DOHH2 (cell line): ENCODE measurements around the gene CD109.
"Not testable (repeated sequence)": the region's sequence is repeated elsewhere in the genome, so short reads cannot be mapped to it uniquely, and the experiment has no call there.

Experiments
- H3F3A ChIP-seq: fragments of 200-600 bp; sonication (generic), shearing (Covaris generic); 2 replicates; pipeline ENCODE4 v1.6.0; 2016; ENCODE audit warnings: antibody characterized with exemption, mild to moderate bottlenecking; ENCODE audit not compliant: control insufficient read depth, insufficient read depth
- H3K27ac ChIP-seq: fragments of 200-600 bp; sonication (generic); 2 replicates; pipeline ENCODE4 v1.5.1; 2014; ENCODE audit warnings: low read depth, mild to moderate bottlenecking, low read length, moderate library complexity
- H3K27me3 ChIP-seq: fragments of 200-600 bp; sonication (generic); 2 replicates; pipeline ENCODE4 v1.6.1; 2014; ENCODE audit warnings: mild to moderate bottlenecking, low read length, mixed read lengths; ENCODE audit not compliant: control insufficient read depth
- H3K36me3 ChIP-seq: fragments of 200-600 bp; sonication (generic); 2 replicates; pipeline ENCODE4 v1.6.1; 2014; ENCODE audit warnings: mild to moderate bottlenecking, low read length, moderate library complexity, mixed read lengths; ENCODE audit not compliant: control insufficient read depth
- H3K4me1 ChIP-seq: fragments of 200-600 bp; sonication (generic); 2 replicates; pipeline ENCODE4 v1.6.1; 2014; ENCODE audit warnings: mild to moderate bottlenecking, low read length, mixed read lengths; ENCODE audit not compliant: control insufficient read depth
- H3K4me2 ChIP-seq: fragments of 200-600 bp; sonication (generic); 2 replicates; pipeline ENCODE4 v1.6.0; 2014; ENCODE audit warnings: mild to moderate bottlenecking, low read length, moderate library complexity
- H3K4me3 ChIP-seq: fragments of 200-600 bp; sonication (generic); 2 replicates; pipeline ENCODE4 v1.5.1; 2014; ENCODE audit warnings: mild to moderate bottlenecking, low read length, mixed read lengths
- H3K79me2 ChIP-seq: fragments of 200-600 bp; sonication (generic); 2 replicates; pipeline ENCODE4 v1.6.1; 2014; ENCODE audit warnings: mild to moderate bottlenecking, low read length, mixed read lengths; ENCODE audit not compliant: control insufficient read depth
- H3K9me2 ChIP-seq: fragments of 200-600 bp; sonication (generic); replicated peaks from 2 replicates; pipeline ENCODE4 v1.6.1; 2014; ENCODE audit warnings: mild to moderate bottlenecking, low read length, mixed read lengths; ENCODE audit not compliant: control insufficient read depth
- H3K9me3 ChIP-seq: fragments of 200-600 bp; sonication (generic); 2 replicates; pipeline ENCODE4 v1.6.1; 2014; ENCODE audit warnings: antibody characterized with exemption, low read length, mixed read lengths; ENCODE audit not compliant: control insufficient read depth, insufficient read depth
- H4K20me1 ChIP-seq: fragments of 200-600 bp; sonication (generic); 2 replicates; pipeline ENCODE4 v1.6.0; 2014; ENCODE audit warnings: low read depth, mild to moderate bottlenecking, antibody characterized with exemption, low read length, moderate library complexity; ENCODE audit not compliant: control insufficient read depth, insufficient read depth
- CTCF ChIP-seq: fragments of 200-600 bp; sonication (generic); IDR thresholded peaks from one replicate; pipeline ENCODE4 v1.5.1; 2014; ENCODE audit warnings: antibody characterized with exemption, mild to moderate bottlenecking, low read depth, low read length; ENCODE audit not compliant: poor library complexity, severe bottlenecking
- EZH2phosphoT487 ChIP-seq: fragments of 200-600 bp; sonication (generic); IDR thresholded peaks from 2 replicates; pipeline ENCODE4 v1.6.1; 2017; ENCODE audit warnings: borderline replicate concordance, mild to moderate bottlenecking, antibody characterized with exemption, low read length, moderate library complexity, mixed read lengths

Gene CD109

DNA sequence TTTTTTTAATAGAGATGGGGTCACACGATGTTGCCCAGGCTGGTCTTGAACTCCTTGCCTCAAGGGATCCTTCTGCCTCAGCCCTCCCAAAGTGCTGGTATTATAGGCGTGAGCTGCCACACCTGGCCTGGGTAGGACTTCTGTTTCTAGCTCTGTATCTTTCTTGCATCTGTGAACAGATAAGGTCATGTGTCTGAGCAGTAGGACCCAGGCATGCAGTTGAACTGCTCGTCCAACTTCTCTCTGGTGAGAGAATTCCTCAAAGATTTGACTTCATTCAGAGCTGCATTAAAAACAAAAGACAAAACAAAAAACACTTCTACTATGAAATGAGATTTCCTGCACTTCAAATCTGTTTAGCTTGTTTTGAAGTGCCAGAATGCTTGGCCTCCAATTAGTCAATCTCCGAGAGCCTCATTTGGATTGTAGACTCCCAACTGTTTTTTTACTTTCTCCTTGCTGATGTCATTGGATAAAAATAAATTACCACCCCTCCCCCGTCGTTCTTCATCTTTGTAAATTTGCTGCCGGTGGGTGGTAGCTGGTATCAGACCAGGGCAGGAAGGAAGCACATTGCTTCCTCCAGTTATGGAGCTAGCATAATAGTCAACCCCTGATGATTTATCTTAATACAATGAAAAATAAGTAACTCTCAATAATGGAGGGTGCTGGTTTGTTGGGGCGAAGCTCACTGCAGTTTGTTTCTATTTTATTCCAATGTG is 17.6 kb downstream of the CD109 start:
- no peaks in the 10 kb centered on the region for H3K9me2 ChIP-seq
- H3K4me2 ChIP-seq, result no peak overlapping the region
- H3K4me3 ChIP-seq, result no peak overlapping the region
- no peaks in the 10 kb centered on the region for H3K36me3 ChIP-seq
- H3K79me2 ChIP-seq, result no peaks in the 10 kb centered on the region
- no peaks in the 10 kb centered on the region for H3F3A ChIP-seq
- no peak for TF ChIP-seq EZH2phosphoT487
- TF ChIP-seq CTCF, result no peak
- no peaks in the 10 kb centered on the region for H4K20me1 ChIP-seq
- no peaks in the 10 kb centered on the region for H3K9me3 ChIP-seq
- H3K27ac ChIP-seq, result no peak overlapping the region
- no peaks in the 10 kb centered on the region for H3K4me1 ChIP-seq
- H3K27me3 ChIP-seq, result no peaks in the 10 kb centered on the region

DNA sequence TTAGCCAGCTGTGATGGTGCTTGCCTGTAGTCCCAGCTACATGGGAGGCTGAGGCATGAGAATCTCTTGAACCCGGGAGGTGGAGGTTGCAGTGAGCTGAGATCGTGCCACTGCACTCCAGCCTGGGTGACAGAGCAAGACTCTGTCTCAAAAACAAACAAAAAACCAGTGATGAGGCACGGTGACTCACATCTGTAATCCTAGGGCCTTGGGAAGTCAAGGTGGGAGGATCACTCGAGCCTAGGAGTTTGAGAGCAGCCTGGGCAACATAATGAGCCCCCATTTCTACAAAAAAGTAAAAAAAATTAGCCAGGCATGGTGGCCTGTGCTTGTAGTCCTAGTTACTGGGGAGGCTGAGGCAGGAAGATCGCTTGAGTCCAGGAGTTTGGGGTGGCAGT is 19.1 kb downstream of the CD109 start:
- H3K36me3 ChIP-seq, H3K4me1 ChIP-seq, H3K27me3 ChIP-seq, H3K79me2 ChIP-seq, H3K9me2 ChIP-seq, H3K4me2 ChIP-seq, H4K20me1 ChIP-seq, H3F3A ChIP-seq, H3K4me3 ChIP-seq, H3K9me3 ChIP-seq, H3K27ac ChIP-seq: not testable (repeated sequence)

GRCh38 chr6:73719046-73719445 is 23.0 kb downstream of the CD109 start:
- H3K4me1 ChIP-seq, result no peaks in the 10 kb centered on the region
- no peaks in the 10 kb centered on the region for H3K79me2 ChIP-seq
- no peak overlapping the region for H3K4me2 ChIP-seq
- H3K4me3 ChIP-seq, result no peak overlapping the region
- no peaks in the 10 kb centered on the region for H3F3A ChIP-seq
- H4K20me1 ChIP-seq, result no peaks in the 10 kb centered on the region
- no peaks in the 10 kb centered on the region for H3K9me2 ChIP-seq
- no peak overlapping the region for H3K27ac ChIP-seq
- H3K27me3 ChIP-seq, result no peaks in the 10 kb centered on the region
- no peaks in the 10 kb centered on the region for H3K9me3 ChIP-seq
- no peaks in the 10 kb centered on the region for H3K36me3 ChIP-seq
- TF ChIP-seq EZH2phosphoT487 (no peak), CTCF (no peak)

GRCh38 chr6:73722318-73723060 is 26.5 kb downstream of the CD109 start:
- no peak for TF ChIP-seq EZH2phosphoT487
- TF ChIP-seq CTCF, result no peak
- no peaks in the 10 kb centered on the region for H3K36me3 ChIP-seq

GRCh38 chr6:73723480-73723879 is 27.5 kb downstream of the CD109 start:
- not testable (repeated sequence) for H3K4me3 ChIP-seq, H3K9me2 ChIP-seq, H3K9me3 ChIP-seq, H3K27me3 ChIP-seq, H3K36me3 ChIP-seq, H3K4me2 ChIP-seq, H3K27ac ChIP-seq, H3F3A ChIP-seq, H3K4me1 ChIP-seq, H3K79me2 ChIP-seq, H4K20me1 ChIP-seq

More at GRCh38 chr6:73722318-73723060, 26.5 kb downstream of the CD109 start:
- no peaks in the 10 kb centered on the region for H3K4me1 ChIP-seq
- H3F3A ChIP-seq, result no peaks in the 10 kb centered on the region
- H3K9me3 ChIP-seq, result no peaks in the 10 kb centered on the region
- no peak overlapping the region for H3K4me2 ChIP-seq
- H4K20me1 ChIP-seq, result no peaks in the 10 kb centered on the region
- H3K4me3 ChIP-seq, result no peak overlapping the region
- H3K27ac ChIP-seq, result no peak overlapping the region
- no peaks in the 10 kb centered on the region for H3K79me2 ChIP-seq
- no peaks in the 10 kb centered on the region for H3K27me3 ChIP-seq
- no peaks in the 10 kb centered on the region for H3K9me2 ChIP-seq
